Measurements from ENCODE around the gene CEP170. TPM values are rescaled to one million over a fixed set of nuclear protein-coding genes. Genes with fewer than 3 reads are reported as not detected.
"Not testable (repeated sequence)": the region's sequence is repeated elsewhere in the genome, so short reads cannot be mapped to it uniquely, and the experiment has no call there.

Gene CEP170
- total and polyA plus RNA-seq, 2 experiments from 2014 or later = 22.9 to 37.3 TPM

DNA sequence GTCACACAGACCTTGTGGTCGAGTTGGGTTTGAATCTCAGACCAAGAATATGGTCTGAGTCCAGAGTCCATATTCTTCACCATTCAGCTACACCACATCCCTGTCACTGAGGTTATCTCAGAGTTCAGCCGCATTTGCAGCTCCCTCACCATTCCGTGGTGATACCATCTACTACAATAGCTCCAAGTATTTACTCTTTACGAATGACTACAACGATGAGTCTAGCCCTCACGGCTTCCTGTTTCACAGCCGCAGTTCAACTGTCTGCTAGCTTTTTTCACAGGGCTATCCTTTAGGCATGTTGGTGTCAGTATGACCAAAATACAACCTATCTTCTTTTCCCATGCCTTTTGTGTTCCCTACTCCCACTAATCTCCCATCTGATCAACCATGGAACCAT, 104.2 kb downstream of the CEP170 start:
- not testable (repeated sequence) for H3K27ac ChIP-seq; H2AFZ ChIP-seq; H3K4me3 ChIP-seq; H3K9me2 ChIP-seq (replicated peaks; ENCODE audit: insufficient read depth); H3K27me3 ChIP-seq; H3K4me1 ChIP-seq (ENCODE audit: insufficient read depth); H4K20me1 ChIP-seq (ENCODE audit: insufficient read depth, poor library complexity, severe bottlenecking); H3K4me2 ChIP-seq; H3K79me2 ChIP-seq; H3K36me3 ChIP-seq (replicated peaks; ENCODE audit: insufficient read depth, low read depth); H3K9me3 ChIP-seq (ENCODE audit: low read depth)
- 44% methylated on average over 7 of the region's 7 CpGs for WGBS (ENCODE audit: low lambda C conversion rate, missing lambda C conversion rate)
- peak; percentile 7 for DNase-seq (ENCODE audit: low spot score)

DNA sequence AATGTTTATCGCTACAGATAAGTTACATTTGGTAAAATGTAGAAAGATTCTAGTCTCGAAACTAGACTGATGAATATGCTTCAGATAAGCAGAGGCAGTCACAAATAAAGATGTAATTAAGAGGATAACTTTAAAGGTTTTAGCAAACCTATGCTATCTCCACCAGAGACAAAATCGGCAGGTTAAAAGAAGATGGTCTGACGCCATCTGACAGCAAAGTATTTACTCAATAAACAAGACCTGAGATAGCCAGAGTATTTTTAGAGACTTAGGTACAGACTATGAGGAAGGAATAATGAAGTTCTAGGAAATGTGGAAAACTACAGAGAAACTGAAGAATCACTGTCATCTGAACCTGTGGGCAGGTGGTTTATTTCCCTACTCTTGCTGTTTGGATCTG, 106.0 kb downstream of the CEP170 start:
- not testable (repeated sequence) for H3K4me3 ChIP-seq; H3K27me3 ChIP-seq; H3K4me1 ChIP-seq (ENCODE audit: insufficient read depth); H3K27ac ChIP-seq; H3K36me3 ChIP-seq (replicated peaks; ENCODE audit: insufficient read depth, low read depth); H3K79me2 ChIP-seq; H3K9me3 ChIP-seq (ENCODE audit: low read depth); H3K9me2 ChIP-seq (replicated peaks; ENCODE audit: insufficient read depth); DNase-seq (ENCODE audit: low spot score); H4K20me1 ChIP-seq (ENCODE audit: insufficient read depth, poor library complexity, severe bottlenecking); H2AFZ ChIP-seq; H3K4me2 ChIP-seq
- 68% methylated on average over 4 of the region's 4 CpGs for WGBS (ENCODE audit: low lambda C conversion rate, missing lambda C conversion rate)

GRCh38 chr1:243147351-243147750, 107.7 kb downstream of the CEP170 start:
- not testable (repeated sequence) for H3K36me3 ChIP-seq (replicated peaks; ENCODE audit: insufficient read depth, low read depth); H3K4me2 ChIP-seq; H3K79me2 ChIP-seq; H3K4me3 ChIP-seq; DNase-seq (ENCODE audit: low spot score); H3K27ac ChIP-seq; H4K20me1 ChIP-seq (ENCODE audit: insufficient read depth, poor library complexity, severe bottlenecking); H3K4me1 ChIP-seq (ENCODE audit: insufficient read depth); H3K9me3 ChIP-seq (ENCODE audit: low read depth); H3K9me2 ChIP-seq (replicated peaks; ENCODE audit: insufficient read depth); H3K27me3 ChIP-seq; H2AFZ ChIP-seq

GRCh38 chr1:243140498-243140897, 114.6 kb downstream of the CEP170 start:
- not testable (repeated sequence) for DNase-seq (ENCODE audit: low spot score); H3K9me2 ChIP-seq (replicated peaks; ENCODE audit: insufficient read depth); H4K20me1 ChIP-seq (ENCODE audit: insufficient read depth, poor library complexity, severe bottlenecking); H3K36me3 ChIP-seq (replicated peaks; ENCODE audit: insufficient read depth, low read depth); H3K27me3 ChIP-seq; H3K4me1 ChIP-seq (ENCODE audit: insufficient read depth); H3K4me3 ChIP-seq; H3K27ac ChIP-seq; H2AFZ ChIP-seq; H3K79me2 ChIP-seq; H3K4me2 ChIP-seq; H3K9me3 ChIP-seq (ENCODE audit: low read depth)
- WGBS (ENCODE audit: low lambda C conversion rate, missing lambda C conversion rate) = 67% methylated on average over 1 of the region's 1 CpG
- TF ChIP-seq CTCF (IDR thresholded peaks at IDR 0.05; ENCODE audit: poor library complexity) = peak; percentile 39

DNA sequence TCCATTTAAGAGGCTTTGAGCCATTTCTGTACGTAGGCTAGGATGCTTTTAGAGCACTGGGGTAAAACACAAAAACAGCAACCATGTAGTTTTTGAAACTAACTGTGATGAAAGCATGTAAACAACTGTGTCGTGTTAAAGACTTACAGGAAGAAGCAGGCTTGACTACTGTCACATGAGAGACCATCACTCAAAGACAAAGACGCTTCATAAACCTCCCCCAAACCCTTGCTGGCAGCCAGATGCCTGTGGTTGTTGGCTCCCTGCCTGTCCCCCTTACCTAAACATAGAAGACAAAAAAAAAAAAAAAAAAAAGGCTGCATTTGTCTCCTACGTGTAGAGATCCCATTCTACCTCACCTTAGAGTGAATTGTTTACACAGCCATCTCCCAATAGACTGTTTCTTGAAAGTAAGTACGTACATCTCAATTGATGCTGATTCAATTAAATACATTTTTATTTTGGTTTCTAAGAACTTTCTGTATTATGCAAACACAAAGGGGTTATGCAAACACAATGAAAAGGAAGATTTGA, 132.1 kb downstream of the CEP170 start:
- DNase-seq (ENCODE audit: low spot score); H3K4me1 ChIP-seq (ENCODE audit: insufficient read depth); H3K4me3 ChIP-seq; H3K9me2 ChIP-seq (replicated peaks; ENCODE audit: insufficient read depth); H3K27me3 ChIP-seq; H4K20me1 ChIP-seq (ENCODE audit: insufficient read depth, poor library complexity, severe bottlenecking); H3K36me3 ChIP-seq (replicated peaks; ENCODE audit: insufficient read depth, low read depth); H3K4me2 ChIP-seq; H3K79me2 ChIP-seq; H2AFZ ChIP-seq; H3K9me3 ChIP-seq (ENCODE audit: low read depth); H3K27ac ChIP-seq: not testable (repeated sequence)
- 61% methylated on average over 5 of the region's 5 CpGs for WGBS (ENCODE audit: low lambda C conversion rate, missing lambda C conversion rate)

- not testable (repeated sequence) for H3K9me3 ChIP-seq (ENCODE audit: low read depth); H3K79me2 ChIP-seq; H2AFZ ChIP-seq; H3K9me2 ChIP-seq (replicated peaks; ENCODE audit: insufficient read depth); H4K20me1 ChIP-seq (ENCODE audit: insufficient read depth, poor library complexity, severe bottlenecking); H3K4me2 ChIP-seq; H3K4me3 ChIP-seq; DNase-seq (ENCODE audit: low spot score); H3K36me3 ChIP-seq (replicated peaks; ENCODE audit: insufficient read depth, low read depth); H3K27me3 ChIP-seq; H3K4me1 ChIP-seq (ENCODE audit: insufficient read depth); H3K27ac ChIP-seq
- 73% methylated on average over 5 of the region's 5 CpGs for WGBS (ENCODE audit: low lambda C conversion rate, missing lambda C conversion rate)
Measured at GRCh38 chr1:243121939-243122338, 133.1 kb downstream of the CEP170 start.

DNA sequence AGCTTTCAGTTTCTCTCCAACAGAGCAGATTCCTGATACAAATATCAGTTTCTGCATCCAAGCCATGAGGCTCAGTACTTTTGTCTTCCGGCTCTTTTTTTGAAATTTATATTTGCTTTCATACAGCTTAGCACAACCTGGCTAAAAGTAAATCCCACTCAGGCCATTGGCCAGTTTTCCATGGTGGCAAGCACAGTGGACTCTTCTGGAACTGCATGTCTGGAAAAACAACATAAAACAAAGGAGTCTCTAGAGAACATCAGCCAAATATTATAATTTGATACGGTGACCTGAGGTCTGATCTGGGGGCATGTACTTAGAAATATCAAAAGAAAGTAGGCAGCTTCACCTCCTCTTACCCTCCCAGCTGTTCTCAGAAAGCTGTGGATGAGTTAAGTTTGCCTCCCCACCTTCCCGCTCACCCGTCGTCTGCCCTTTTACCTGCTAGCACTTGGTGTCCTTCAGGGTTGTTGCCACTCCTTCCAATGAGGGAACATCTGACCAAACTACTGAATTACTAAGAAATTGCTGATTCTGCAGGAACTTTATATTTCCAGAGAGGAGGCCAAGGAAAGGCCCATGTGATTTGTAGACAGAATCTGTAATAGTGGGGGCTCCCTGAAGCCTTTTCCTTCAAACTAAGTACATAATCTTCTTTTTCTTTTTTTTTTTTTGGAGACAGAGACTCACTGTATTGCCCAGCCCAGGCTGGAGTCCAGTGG, 136.3 kb downstream of the CEP170 start:
- H2AFZ ChIP-seq; H3K79me2 ChIP-seq; H3K36me3 ChIP-seq (replicated peaks; ENCODE audit: insufficient read depth, low read depth); H3K4me2 ChIP-seq; H3K9me2 ChIP-seq (replicated peaks; ENCODE audit: insufficient read depth); H3K9me3 ChIP-seq (ENCODE audit: low read depth); H3K27ac ChIP-seq; H4K20me1 ChIP-seq (ENCODE audit: insufficient read depth, poor library complexity, severe bottlenecking); H3K4me1 ChIP-seq (ENCODE audit: insufficient read depth); H3K27me3 ChIP-seq; H3K4me3 ChIP-seq; DNase-seq (ENCODE audit: low spot score): not testable (repeated sequence)
- 91% methylated on average over 4 of the region's 5 CpGs for WGBS (ENCODE audit: low lambda C conversion rate, missing lambda C conversion rate)

GRCh38 chr1:243116187-243116586, 138.9 kb downstream of the CEP170 start:
- not testable (repeated sequence) for DNase-seq (ENCODE audit: low spot score); H3K27me3 ChIP-seq; H3K79me2 ChIP-seq; H3K4me3 ChIP-seq; H3K36me3 ChIP-seq (replicated peaks; ENCODE audit: insufficient read depth, low read depth); H3K4me1 ChIP-seq (ENCODE audit: insufficient read depth); H3K4me2 ChIP-seq; H2AFZ ChIP-seq; H3K9me3 ChIP-seq (ENCODE audit: low read depth); H3K9me2 ChIP-seq (replicated peaks; ENCODE audit: insufficient read depth); H3K27ac ChIP-seq; H4K20me1 ChIP-seq (ENCODE audit: insufficient read depth, poor library complexity, severe bottlenecking)
- 83% methylated on average over 7 of the region's 7 CpGs for WGBS (ENCODE audit: low lambda C conversion rate, missing lambda C conversion rate)
